ENCODE results near the gene DUSP8.
"Not testable (repeated sequence)": the region's sequence is repeated elsewhere in the genome, so short reads cannot be mapped to it uniquely, and the experiment has no call there.

The DUSP8 gene

GRCh38 chr11:1598816-1599215 lies 26.7 kb upstream of the DUSP8 start (continued):
- no peak for TF ChIP-seq ZNF26 (tag by site-specific recombination; IDR thresholded peaks at IDR 0.05)

DNA sequence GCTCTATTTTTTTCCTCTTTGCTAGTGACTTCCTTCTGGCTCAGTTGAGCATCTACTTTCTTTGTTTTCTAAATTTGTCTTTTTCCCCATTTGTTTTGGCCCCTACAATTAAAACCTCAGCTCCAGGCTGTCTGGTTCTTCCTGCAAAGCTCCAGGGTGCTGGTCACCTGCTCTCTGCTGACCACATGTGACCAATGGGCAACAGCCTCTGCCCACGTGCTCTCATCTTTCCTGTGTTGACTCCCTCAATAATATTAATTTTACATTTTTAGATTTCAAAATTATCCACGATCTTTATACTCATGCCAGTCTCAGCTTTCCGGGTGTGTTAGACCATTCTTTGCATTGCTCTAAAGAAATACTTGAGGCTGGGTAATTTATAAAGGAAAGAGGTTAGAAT lies 26.3 kb upstream of the DUSP8 start:
- H3K4me1 ChIP-seq (ENCODE audit: control insufficient read depth, insufficient read depth, low read length); H3K4me3 ChIP-seq (ENCODE audit: low read depth, low read length); H3K36me3 ChIP-seq (ENCODE audit: control insufficient read depth in 2 of 2, insufficient read depth in 1 of 2, low read length in 2 of 2); H3K9me3 ChIP-seq (ENCODE audit: control insufficient read depth, insufficient read depth, low read depth, low read length); POLR2A ChIA-PET; H3K27ac ChIP-seq (ENCODE audit: extremely low read depth, low read depth, low read length): not testable (repeated sequence)
- CTCF ChIA-PET = interaction anchor here (0.6 to 1.7 kb wide), 6 partner anchors 9 to 112 kb away, joined by 3 to 12 read pairs (median 6); no protein-coding TSS in a partner anchor

DNA sequence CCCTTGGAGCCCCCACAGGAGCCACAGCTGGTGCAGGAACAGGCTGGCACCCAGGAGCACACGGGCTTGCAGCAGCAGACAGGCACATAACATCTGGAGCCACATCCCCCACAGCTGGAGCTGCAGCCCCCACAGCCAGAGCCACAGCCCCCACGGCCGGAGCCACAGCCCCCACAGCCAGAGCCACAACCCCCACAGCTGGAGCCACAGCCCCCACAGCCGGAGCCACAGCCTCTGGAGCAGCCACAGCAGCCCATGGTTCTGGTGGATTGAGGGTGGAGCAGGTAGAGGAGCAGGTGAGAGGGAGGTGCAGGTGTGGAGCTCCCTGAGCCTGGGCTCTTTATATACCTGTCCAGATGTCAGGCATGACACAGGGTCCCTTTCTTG lies 25.9 kb upstream of the DUSP8 start, which contains the start of gene KRTAP5-2:
Gene KRTAP5-2, minus strand, starts transcription at position 301 of the 387 bp plus-strand sequence. Its CDS starts 44 bp downstream, at position 257.
- Histone ChIP-seq H3K9me3 (ENCODE audit: control insufficient read depth, insufficient read depth, low read depth, low read length) (no peaks in the 10 kb centered on the region), H3K27ac (ENCODE audit: extremely low read depth, low read depth, low read length) (no peak within 1 kb of the TSS), H3K4me1 (ENCODE audit: control insufficient read depth, insufficient read depth, low read length) (no peaks in the 10 kb centered on the region), H3K36me3 (ENCODE audit: control insufficient read depth in 2 of 2, insufficient read depth in 1 of 2, low read length in 2 of 2) (no peaks in the 10 kb centered on the region), H3K4me3 (ENCODE audit: low read depth, low read length) (no peak within 1 kb of the TSS)
- ChIA-PET CTCF (interaction anchor here (0.6 to 3.1 kb wide), 8 partner anchors 9 to 112 kb away, joined by 3 to 22 read pairs (median 6); no protein-coding TSS in a partner anchor), POLR2A (no interaction called here)
- no peak for TF ChIP-seq ZNF654 (tag by site-specific recombination; IDR thresholded peaks at IDR 0.05; ENCODE audit: low read depth)
- no peak for TF ChIP-seq ZNF133 (tag by site-specific recombination; IDR thresholded peaks at IDR 0.05)
- no peak for TF ChIP-seq ZNF830 (tag by site-specific recombination; IDR thresholded peaks at IDR 0.05; ENCODE audit: low read depth)
- TF ChIP-seq ZNF610 (tag by site-specific recombination; IDR thresholded peaks at IDR 0.05; ENCODE audit: borderline replicate concordance) = no peak
- no peak for TF ChIP-seq OSR2 (tag by site-specific recombination; IDR thresholded peaks at IDR 0.05)
- no peak for TF ChIP-seq ZNF621 (tag by site-specific recombination; IDR thresholded peaks at IDR 0.05)
- TF ChIP-seq ZNF549 (tag by site-specific recombination; IDR thresholded peaks at IDR 0.05) = no peak
- no peak for TF ChIP-seq ZNF645 (tag by site-specific recombination; IDR thresholded peaks at IDR 0.05)
- no peak for TF ChIP-seq KLF7 (tag by site-specific recombination; IDR thresholded peaks at IDR 0.05; ENCODE audit: borderline replicate concordance)

GRCh38 chr11:1597331-1597993 lies 25.4 kb upstream of the DUSP8 start:
- ChIA-PET POLR2A (no interaction called here), CTCF (interaction anchor here (0.7 to 3.1 kb wide), 6 partner anchors 19 to 96 kb away, joined by 3 to 22 read pairs (median 4); no protein-coding TSS in a partner anchor)
- TF ChIP-seq TSHZ1 (tag by site-specific recombination; IDR thresholded peaks at IDR 0.05; ENCODE audit: borderline replicate concordance) (no peak), ZNF354C (tag by site-specific recombination; IDR thresholded peaks at IDR 0.05; ENCODE audit: borderline replicate concordance, low read depth) (no peak), GLIS1 (tag by site-specific recombination; IDR thresholded peaks at IDR 0.05) (no peak), ZFP69B (tag by site-specific recombination; IDR thresholded peaks at IDR 0.05) (no peak), OVOL3 (tag by site-specific recombination; IDR thresholded peaks at IDR 0.05) (no peak), ZNF626 (tag by site-specific recombination; IDR thresholded peaks at IDR 0.05) (no peak)
- TF ChIP-seq, protein P1, sequence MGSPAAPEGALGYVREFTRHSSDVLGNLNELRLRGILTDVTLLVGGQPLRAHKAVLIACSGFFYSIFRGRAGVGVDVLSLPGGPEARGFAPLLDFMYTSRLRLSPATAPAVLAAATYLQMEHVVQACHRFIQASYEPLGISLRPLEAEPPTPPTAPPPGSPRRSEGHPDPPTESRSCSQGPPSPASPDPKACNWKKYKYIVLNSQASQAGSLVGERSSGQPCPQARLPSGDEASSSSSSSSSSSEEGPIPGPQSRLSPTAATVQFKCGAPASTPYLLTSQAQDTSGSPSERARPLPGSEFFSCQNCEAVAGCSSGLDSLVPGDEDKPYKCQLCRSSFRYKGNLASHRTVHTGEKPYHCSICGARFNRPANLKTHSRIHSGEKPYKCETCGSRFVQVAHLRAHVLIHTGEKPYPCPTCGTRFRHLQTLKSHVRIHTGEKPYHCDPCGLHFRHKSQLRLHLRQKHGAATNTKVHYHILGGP (tag by site-specific recombination; IDR thresholded peaks at IDR 0.05) = no peak
- TF ChIP-seq, protein P2, sequence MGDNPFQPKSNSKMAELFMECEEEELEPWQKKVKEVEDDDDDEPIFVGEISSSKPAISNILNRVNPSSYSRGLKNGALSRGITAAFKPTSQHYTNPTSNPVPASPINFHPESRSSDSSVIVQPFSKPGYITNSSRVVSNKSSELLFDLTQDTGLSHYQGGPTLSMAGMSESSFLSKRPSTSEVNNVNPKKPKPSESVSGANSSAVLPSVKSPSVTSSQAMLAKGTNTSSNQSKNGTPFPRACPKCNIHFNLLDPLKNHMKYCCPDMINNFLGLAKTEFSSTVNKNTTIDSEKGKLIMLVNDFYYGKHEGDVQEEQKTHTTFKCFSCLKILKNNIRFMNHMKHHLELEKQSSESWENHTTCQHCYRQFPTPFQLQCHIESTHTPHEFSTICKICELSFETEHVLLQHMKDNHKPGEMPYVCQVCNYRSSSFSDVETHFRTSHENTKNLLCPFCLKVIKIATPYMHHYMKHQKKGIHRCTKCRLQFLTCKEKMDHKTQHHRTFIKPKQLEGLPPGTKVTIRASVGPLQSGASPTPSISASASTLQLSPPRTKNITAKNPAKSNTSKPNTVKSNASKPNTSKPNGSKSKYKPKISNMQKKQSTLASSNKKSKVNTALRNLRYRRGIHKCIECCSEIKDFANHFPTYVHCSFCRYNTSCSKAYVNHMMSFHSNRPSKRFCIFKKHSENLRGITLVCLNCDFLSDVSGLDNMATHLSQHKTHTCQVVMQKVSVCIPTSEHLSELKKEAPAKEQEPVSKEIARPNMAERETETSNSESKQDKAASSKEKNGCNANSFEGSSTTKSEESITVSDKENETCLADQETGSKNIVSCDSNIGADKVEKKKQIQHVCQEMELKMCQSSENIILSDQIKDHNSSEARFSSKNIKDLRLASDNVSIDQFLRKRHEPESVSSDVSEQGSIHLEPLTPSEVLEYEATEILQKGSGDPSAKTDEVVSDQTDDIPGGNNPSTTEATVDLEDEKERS (tag by site-specific recombination; IDR thresholded peaks at IDR 0.05) = no peak

More at GRCh38 chr11:1597331-1597993, 25.4 kb upstream of the DUSP8 start:
- no peaks in the 10 kb centered on the region for H3K36me3 ChIP-seq (ENCODE audit: control insufficient read depth in 2 of 2, insufficient read depth in 1 of 2, low read length in 2 of 2)
- H3K4me1 ChIP-seq (ENCODE audit: control insufficient read depth, insufficient read depth, low read length) = no peaks in the 10 kb centered on the region
- H3K4me3 ChIP-seq (ENCODE audit: low read depth, low read length) = no peak overlapping the region
- H3K27ac ChIP-seq (ENCODE audit: extremely low read depth, low read depth, low read length) = no peak overlapping the region
- no peaks in the 10 kb centered on the region for H3K9me3 ChIP-seq (ENCODE audit: control insufficient read depth, insufficient read depth, low read depth, low read length)
